Measurements from ENCODE around the gene FERMT3. TPM values are rescaled to one million over a fixed set of nuclear protein-coding genes. Genes with fewer than 3 reads are reported as not detected.

The FERMT3 gene
- total and polyA plus RNA-seq, 2 of the 13 experiments (the other 11 are each of a cell fraction or from before 2014, with no cell fraction given) = 0.29 TPM; not detected in 1

GRCh38 chr11:64240435-64241240, 34.1 kb downstream of the FERMT3 start, which contains the start of gene FKBP2 (continued):
- TF ChIP-seq ZNF230 (CRISPR knock-in tag; IDR thresholded peaks at IDR 0.05) (peak; percentile 56; the same call in 1 of the 2 replicates), ZNF816 (CRISPR knock-in tag; IDR thresholded peaks at IDR 0.05; ENCODE audit: borderline replicate concordance) (peak; percentile 61; the same call in 1 of the 2 replicates), POLR2AphosphoS2 (IDR thresholded peaks at IDR 0.05; ENCODE audit: low read depth, low read length) (0 out of 2 replicates have a peak, but pooled peaks have one; percentile 51), ATF1 (CRISPR knock-in tag; IDR thresholded peaks at IDR 0.05) (peak; percentile 86), ARNTL (CRISPR knock-in tag; IDR thresholded peaks at IDR 0.05) (peak; percentile 91), FOXM1 (CRISPR knock-in tag; IDR thresholded peaks at IDR 0.05) (peak; percentile 95), EEA1 (CRISPR knock-in tag; IDR thresholded peaks at IDR 0.05; ENCODE audit: borderline replicate concordance) (no peak), HCFC1 (IDR thresholded peaks at IDR 0.05; ENCODE audit: low read depth, low read length) (peak; percentile 34; the same call in 1 of the 2 replicates), ZNF44 (CRISPR knock-in tag; IDR thresholded peaks at IDR 0.05) (0 out of 2 replicates have a peak, but pooled peaks have one; percentile 65), ZNF430 (CRISPR knock-in tag; IDR thresholded peaks at IDR 0.05) (peak; percentile 88; the same call in 1 of the 2 replicates), ZMYM4 (CRISPR knock-in tag; IDR thresholded peaks at IDR 0.05) (peak; percentile 69; the same call in 1 of the 2 replicates), ZKSCAN5 (CRISPR knock-in tag; IDR thresholded peaks at IDR 0.05) (no peak), ZNF501 (CRISPR knock-in tag; IDR thresholded peaks at IDR 0.05) (peak; percentile 76), ZNF484 (CRISPR knock-in tag; IDR thresholded peaks at IDR 0.05; ENCODE audit: borderline replicate concordance, low read depth) (no peak), KDM5A (IDR thresholded peaks at IDR 0.05; ENCODE audit: borderline replicate concordance, low read length) (peak; percentile 69; the same call in 1 of the 2 replicates), ZNF800 (CRISPR knock-in tag; IDR thresholded peaks at IDR 0.05) (0 out of 2 replicates have a peak, but pooled peaks have one; percentile 64)
- TF ChIP-seq, protein P1, sequence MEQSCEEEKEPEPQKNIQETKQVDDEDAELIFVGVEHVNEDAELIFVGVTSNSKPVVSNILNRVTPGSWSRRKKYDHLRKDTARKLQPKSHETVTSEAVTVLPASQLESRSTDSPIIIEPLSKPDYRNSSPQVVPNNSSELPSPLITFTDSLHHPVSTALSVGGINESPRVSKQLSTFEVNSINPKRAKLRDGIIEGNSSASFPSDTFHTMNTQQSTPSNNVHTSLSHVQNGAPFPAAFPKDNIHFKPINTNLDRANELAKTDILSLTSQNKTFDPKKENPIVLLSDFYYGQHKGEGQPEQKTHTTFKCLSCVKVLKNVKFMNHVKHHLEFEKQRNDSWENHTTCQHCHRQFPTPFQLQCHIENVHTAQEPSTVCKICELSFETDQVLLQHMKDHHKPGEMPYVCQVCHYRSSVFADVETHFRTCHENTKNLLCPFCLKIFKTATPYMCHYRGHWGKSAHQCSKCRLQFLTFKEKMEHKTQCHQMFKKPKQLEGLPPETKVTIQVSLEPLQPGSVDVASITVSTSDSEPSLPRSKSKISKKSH (CRISPR knock-in tag; IDR thresholded peaks at IDR 0.05; ENCODE audit: borderline replicate concordance) = peak; percentile 83; the same call in 1 of the 2 replicates
- TF ChIP-seq, protein P2, sequence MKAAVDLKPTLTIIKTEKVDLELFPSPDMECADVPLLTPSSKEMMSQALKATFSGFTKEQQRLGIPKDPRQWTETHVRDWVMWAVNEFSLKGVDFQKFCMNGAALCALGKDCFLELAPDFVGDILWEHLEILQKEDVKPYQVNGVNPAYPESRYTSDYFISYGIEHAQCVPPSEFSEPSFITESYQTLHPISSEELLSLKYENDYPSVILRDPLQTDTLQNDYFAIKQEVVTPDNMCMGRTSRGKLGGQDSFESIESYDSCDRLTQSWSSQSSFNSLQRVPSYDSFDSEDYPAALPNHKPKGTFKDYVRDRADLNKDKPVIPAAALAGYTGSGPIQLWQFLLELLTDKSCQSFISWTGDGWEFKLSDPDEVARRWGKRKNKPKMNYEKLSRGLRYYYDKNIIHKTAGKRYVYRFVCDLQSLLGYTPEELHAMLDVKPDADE (CRISPR knock-in tag; IDR thresholded peaks at IDR 0.05) = 0 out of 2 replicates have a peak, but pooled peaks have one; percentile 57
- TF ChIP-seq, protein P3, sequence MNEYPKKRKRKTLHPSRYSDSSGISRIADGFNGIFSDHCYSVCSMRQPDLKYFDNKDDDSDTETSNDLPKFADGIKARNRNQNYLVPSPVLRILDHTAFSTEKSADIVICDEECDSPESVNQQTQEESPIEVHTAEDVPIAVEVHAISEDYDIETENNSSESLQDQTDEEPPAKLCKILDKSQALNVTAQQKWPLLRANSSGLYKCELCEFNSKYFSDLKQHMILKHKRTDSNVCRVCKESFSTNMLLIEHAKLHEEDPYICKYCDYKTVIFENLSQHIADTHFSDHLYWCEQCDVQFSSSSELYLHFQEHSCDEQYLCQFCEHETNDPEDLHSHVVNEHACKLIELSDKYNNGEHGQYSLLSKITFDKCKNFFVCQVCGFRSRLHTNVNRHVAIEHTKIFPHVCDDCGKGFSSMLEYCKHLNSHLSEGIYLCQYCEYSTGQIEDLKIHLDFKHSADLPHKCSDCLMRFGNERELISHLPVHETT (CRISPR knock-in tag; conservative IDR thresholded peaks at IDR 0.05) = peak; percentile 73
- TF ChIP-seq, protein P4, sequence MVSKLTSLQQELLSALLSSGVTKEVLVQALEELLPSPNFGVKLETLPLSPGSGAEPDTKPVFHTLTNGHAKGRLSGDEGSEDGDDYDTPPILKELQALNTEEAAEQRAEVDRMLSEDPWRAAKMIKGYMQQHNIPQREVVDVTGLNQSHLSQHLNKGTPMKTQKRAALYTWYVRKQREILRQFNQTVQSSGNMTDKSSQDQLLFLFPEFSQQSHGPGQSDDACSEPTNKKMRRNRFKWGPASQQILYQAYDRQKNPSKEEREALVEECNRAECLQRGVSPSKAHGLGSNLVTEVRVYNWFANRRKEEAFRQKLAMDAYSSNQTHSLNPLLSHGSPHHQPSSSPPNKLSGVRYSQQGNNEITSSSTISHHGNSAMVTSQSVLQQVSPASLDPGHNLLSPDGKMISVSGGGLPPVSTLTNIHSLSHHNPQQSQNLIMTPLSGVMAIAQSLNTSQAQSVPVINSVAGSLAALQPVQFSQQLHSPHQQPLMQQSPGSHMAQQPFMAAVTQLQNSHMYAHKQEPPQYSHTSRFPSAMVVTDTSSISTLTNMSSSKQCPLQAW (CRISPR knock-in tag; IDR thresholded peaks at IDR 0.05) = peak; percentile 93
